ENCODE measurements around the gene BEX5.

DNA sequence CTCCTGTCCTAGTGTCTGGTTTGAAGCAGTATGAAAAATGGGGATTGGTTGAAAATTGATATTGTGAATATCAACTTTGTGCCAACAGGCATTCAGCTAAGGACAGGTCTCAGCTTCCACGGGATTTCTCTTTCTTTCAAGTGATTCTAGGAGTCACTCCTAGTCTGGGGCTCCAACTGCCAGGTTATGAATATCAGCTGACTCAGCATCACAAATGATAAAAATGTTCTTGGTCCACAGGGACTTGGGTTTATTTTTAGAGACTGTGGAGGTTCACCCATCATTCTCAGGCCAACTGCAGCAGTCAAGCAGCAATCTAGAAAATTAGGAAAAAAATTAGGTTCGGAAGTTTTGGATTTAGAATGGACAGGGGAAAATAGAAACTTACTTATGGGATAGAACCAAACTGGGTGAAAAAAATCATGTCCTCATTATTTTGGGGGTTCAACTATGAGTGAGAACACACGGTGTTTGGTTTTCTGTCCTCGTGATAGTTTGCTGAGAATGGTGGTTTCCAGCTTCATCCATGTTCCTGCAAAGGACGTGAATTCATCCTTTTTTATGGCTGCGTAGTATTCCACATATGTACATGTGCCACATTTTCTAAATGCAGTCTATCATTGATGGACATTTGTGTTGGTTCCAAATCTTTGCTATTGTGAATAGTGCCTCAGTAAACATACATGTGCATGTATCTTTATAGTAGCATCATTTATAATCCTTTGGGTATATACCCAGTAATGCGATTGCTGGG is 30.4 kb upstream of the BEX5 start:
- TF ChIP-seq, protein P1, sequence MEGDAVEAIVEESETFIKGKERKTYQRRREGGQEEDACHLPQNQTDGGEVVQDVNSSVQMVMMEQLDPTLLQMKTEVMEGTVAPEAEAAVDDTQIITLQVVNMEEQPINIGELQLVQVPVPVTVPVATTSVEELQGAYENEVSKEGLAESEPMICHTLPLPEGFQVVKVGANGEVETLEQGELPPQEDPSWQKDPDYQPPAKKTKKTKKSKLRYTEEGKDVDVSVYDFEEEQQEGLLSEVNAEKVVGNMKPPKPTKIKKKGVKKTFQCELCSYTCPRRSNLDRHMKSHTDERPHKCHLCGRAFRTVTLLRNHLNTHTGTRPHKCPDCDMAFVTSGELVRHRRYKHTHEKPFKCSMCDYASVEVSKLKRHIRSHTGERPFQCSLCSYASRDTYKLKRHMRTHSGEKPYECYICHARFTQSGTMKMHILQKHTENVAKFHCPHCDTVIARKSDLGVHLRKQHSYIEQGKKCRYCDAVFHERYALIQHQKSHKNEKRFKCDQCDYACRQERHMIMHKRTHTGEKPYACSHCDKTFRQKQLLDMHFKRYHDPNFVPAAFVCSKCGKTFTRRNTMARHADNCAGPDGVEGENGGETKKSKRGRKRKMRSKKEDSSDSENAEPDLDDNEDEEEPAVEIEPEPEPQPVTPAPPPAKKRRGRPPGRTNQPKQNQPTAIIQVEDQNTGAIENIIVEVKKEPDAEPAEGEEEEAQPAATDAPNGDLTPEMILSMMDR (IDR thresholded peaks at IDR 0.05) = no peak
- no peak for TF ChIP-seq TCF7 (CRISPR knock-in tag; IDR thresholded peaks at IDR 0.05; ENCODE audit: low read depth)
- TF ChIP-seq ZNF263 (CRISPR knock-in tag; IDR thresholded peaks at IDR 0.05; ENCODE audit: low read depth) = no peak
- TF ChIP-seq ELF4 (CRISPR knock-in tag; IDR thresholded peaks at IDR 0.05; ENCODE audit: low read depth) = no peak
- TF ChIP-seq FOXP1 (CRISPR knock-in tag; IDR thresholded peaks at IDR 0.05; ENCODE audit: borderline replicate concordance) = no peak
